ENCODE data around the gene STK10. TPM values are rescaled to one million over a fixed set of nuclear protein-coding genes. Genes with fewer than 3 reads are reported as not detected.

STK10 gene
- total and polyA plus RNA-seq, 2 donors (not counting 1 experiment from before 2014, with no cell fraction given): 97.9 to 253 TPM

DNA sequence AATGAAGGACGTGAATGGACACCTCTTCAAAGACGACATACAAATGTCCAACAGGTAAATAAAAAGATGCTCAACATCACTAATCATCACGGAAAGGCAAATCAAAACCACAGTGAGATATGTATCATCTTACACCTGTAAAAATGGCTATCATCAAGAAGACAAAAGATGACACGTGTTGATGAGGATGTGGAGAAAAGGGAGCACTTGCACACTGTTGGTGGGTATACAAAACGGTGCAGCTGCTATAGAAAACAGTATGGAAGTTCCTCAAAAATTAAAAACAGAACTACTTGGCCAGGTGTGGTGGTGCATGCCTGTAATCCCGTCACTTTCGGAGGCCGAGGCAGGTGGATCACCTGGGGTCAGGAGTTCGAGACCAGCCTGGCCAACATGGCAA, 47.9 kb downstream of the STK10 start:
- H3K27ac ChIP-seq (ENCODE audit: low read length in 2 of 2): peak overlapping the region in 1 of 2 donors; percentile 29
- H3K27me3 ChIP-seq (replicated peaks in 1 of 4; ENCODE audit: control extremely low read depth in 1 of 4, control insufficient read depth in 3 of 4, insufficient read depth in 4 of 4, low read length in 3 of 4): no peaks in the 10 kb centered on the region
- H3K79me2 ChIP-seq (ENCODE audit: control insufficient read depth, insufficient read depth, low read length): peaks cover 95% of the 10 kb centered on the region
- WGBS (ENCODE audit: insufficient coverage): 40% methylated on average over 6 of the region's 9 CpGs
- POLR2A ChIA-PET: interaction anchor here (1.4 kb wide), 1 partner anchor 29 kb away, joined by 3 read pairs; no protein-coding TSS in a partner anchor
- H3K4me2 ChIP-seq (replicated peaks; ENCODE audit: low read depth, low read length, poor library complexity, severe bottlenecking): no peak overlapping the region
- H3K27ac Mint-ChIP-seq: peak overlapping the region; percentile 78
- intact Hi-C loops (cut with micrococcal nuclease): no loop called here
- TF ChIP-seq, protein P1, sequence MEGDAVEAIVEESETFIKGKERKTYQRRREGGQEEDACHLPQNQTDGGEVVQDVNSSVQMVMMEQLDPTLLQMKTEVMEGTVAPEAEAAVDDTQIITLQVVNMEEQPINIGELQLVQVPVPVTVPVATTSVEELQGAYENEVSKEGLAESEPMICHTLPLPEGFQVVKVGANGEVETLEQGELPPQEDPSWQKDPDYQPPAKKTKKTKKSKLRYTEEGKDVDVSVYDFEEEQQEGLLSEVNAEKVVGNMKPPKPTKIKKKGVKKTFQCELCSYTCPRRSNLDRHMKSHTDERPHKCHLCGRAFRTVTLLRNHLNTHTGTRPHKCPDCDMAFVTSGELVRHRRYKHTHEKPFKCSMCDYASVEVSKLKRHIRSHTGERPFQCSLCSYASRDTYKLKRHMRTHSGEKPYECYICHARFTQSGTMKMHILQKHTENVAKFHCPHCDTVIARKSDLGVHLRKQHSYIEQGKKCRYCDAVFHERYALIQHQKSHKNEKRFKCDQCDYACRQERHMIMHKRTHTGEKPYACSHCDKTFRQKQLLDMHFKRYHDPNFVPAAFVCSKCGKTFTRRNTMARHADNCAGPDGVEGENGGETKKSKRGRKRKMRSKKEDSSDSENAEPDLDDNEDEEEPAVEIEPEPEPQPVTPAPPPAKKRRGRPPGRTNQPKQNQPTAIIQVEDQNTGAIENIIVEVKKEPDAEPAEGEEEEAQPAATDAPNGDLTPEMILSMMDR (IDR thresholded peaks at IDR 0.05): no peak
- no peak for TF ChIP-seq EZH2 (IDR thresholded peaks at IDR 0.05; ENCODE audit: borderline replicate concordance, insufficient read depth, low read depth, low read length, poor library complexity, severe bottlenecking)
- CTCF ChIA-PET: no interaction called here
- no peaks in the 10 kb centered on the region for H3K9me3 Mint-ChIP-seq (ENCODE audit: insufficient read depth)
- H3K4me3 ChIP-seq (ENCODE audit: control extremely low read depth in 1 of 5, extremely low read depth in 1 of 5, insufficient read depth in 1 of 5, low read depth in 2 of 5, low read length in 4 of 5): no peak overlapping the region
- no peaks in the 10 kb centered on the region for H3K9me3 ChIP-seq (ENCODE audit: control extremely low read depth in 1 of 3, control insufficient read depth in 2 of 3, insufficient read depth in 1 of 3, low read length in 2 of 3)
- H3K36me3 ChIP-seq (replicated peaks in 1 of 2; ENCODE audit: control extremely low read depth in 1 of 2, control insufficient read depth in 1 of 2, extremely low read depth in 1 of 2, insufficient read depth in 2 of 2, low read length in 1 of 2): peaks cover 1 to 11% of the 10 kb centered on the region in 2 experiments
- H3K9ac ChIP-seq (ENCODE audit: low read length): no peak overlapping the region
- peaks cover 60% of the 10 kb centered on the region for H3K4me1 Mint-ChIP-seq
- no peak for ATAC-seq (ENCODE audit: low read depth)
- no peaks in the 10 kb centered on the region for H3K27me3 Mint-ChIP-seq
- no peak overlapping the region for H3K4me3 Mint-ChIP-seq
- peaks cover 84% of the 10 kb centered on the region for H4K20me1 ChIP-seq (ENCODE audit: control insufficient read depth, insufficient read depth, low read length, poor library complexity, severe bottlenecking)
- H2AFZ ChIP-seq (ENCODE audit: insufficient read depth, low read depth, low read length, poor library complexity, severe bottlenecking): no peak overlapping the region
- peak; percentile 26 for DNase-seq
- H3K4me1 ChIP-seq (ENCODE audit: control insufficient read depth in 2 of 2, insufficient read depth in 2 of 2, low read length in 2 of 2): peaks cover 14 to 19% of the 10 kb centered on the region in 2 donors

DNA sequence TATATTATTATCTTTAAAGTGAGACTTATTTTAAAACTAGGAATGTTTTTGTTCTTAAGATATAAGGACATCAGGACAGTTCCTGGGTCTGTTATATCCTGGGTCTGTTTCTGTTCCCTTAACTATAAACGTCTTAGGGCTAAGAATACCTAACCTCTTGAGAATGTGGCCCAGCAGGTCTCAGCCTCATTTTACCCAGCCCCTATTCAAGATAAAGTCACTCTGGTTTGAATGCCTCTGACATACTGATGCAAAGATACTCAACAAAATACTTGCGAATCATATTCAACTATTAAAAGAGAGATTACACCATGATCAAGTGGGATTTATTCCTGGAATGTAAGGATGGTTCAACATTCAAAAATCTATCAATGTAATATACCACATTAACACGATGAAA, 51.0 kb downstream of the STK10 start:
- H3K27ac Mint-ChIP-seq: no peak overlapping the region
- ChIA-PET POLR2A (no interaction called here), CTCF (no interaction called here)
- intact Hi-C loops (cut with micrococcal nuclease): no loop called here
- no peak overlapping the region for H2AFZ ChIP-seq (ENCODE audit: insufficient read depth, low read depth, low read length, poor library complexity, severe bottlenecking)
- no peak overlapping the region for H3K9ac ChIP-seq (ENCODE audit: low read length)
- no peaks in the 10 kb centered on the region for H3K9me3 Mint-ChIP-seq (ENCODE audit: insufficient read depth)
- H3K4me2 ChIP-seq (replicated peaks; ENCODE audit: low read depth, low read length, poor library complexity, severe bottlenecking): no peak overlapping the region
- no peak overlapping the region for H3K4me3 Mint-ChIP-seq
- H3K79me2 ChIP-seq (ENCODE audit: control insufficient read depth, insufficient read depth, low read length): peaks cover 95% of the 10 kb centered on the region
- no peak for ATAC-seq (ENCODE audit: low read depth)
- no peaks in the 10 kb centered on the region for H3K27me3 ChIP-seq (replicated peaks in 1 of 4; ENCODE audit: control extremely low read depth in 1 of 4, control insufficient read depth in 3 of 4, insufficient read depth in 4 of 4, low read length in 3 of 4)
- no peak overlapping the region for H3K4me3 ChIP-seq (ENCODE audit: control extremely low read depth in 1 of 5, extremely low read depth in 1 of 5, insufficient read depth in 1 of 5, low read depth in 2 of 5, low read length in 4 of 5)
- no peaks in the 10 kb centered on the region for H3K9me3 ChIP-seq (ENCODE audit: control extremely low read depth in 1 of 3, control insufficient read depth in 2 of 3, insufficient read depth in 1 of 3, low read length in 2 of 3)
- peaks cover 59% of the 10 kb centered on the region for H3K4me1 Mint-ChIP-seq
- 60% methylated on average over 1 of the region's 3 CpGs for WGBS (ENCODE audit: insufficient coverage)
- peaks cover 11 to 26% of the 10 kb centered on the region in 2 donors for H3K4me1 ChIP-seq (ENCODE audit: control insufficient read depth in 2 of 2, insufficient read depth in 2 of 2, low read length in 2 of 2)
- DNase-seq: no peak
- no peak overlapping the region for H3K27ac ChIP-seq (ENCODE audit: low read length in 2 of 2)
- peaks cover 85% of the 10 kb centered on the region for H4K20me1 ChIP-seq (ENCODE audit: control insufficient read depth, insufficient read depth, low read length, poor library complexity, severe bottlenecking)
- TF ChIP-seq EZH2 (IDR thresholded peaks at IDR 0.05; ENCODE audit: borderline replicate concordance, insufficient read depth, low read depth, low read length, poor library complexity, severe bottlenecking): no peak
- TF ChIP-seq, protein P1 (IDR thresholded peaks at IDR 0.05): no peak
- H3K36me3 ChIP-seq (replicated peaks in 1 of 2; ENCODE audit: control extremely low read depth in 1 of 2, control insufficient read depth in 1 of 2, extremely low read depth in 1 of 2, insufficient read depth in 2 of 2, low read length in 1 of 2): peaks cover 3 to 28% of the 10 kb centered on the region in 2 experiments
- no peaks in the 10 kb centered on the region for H3K27me3 Mint-ChIP-seq
